K562 (cell line): ENCODE data around the gene FAM114A2. TPM values are rescaled to one million over a fixed set of nuclear protein-coding genes. Genes with fewer than 3 reads are reported as not detected.

ENCODE experiments used
- ATAC-seq: fragments of 200-7000 bp; cut with Tn5 transposase; 3 replicates; pipeline ENCODE4 v1.9.1; 2020; ENCODE audit warnings: moderate library complexity
- BruUV-seq: library from RNA; stranded (reverse); fragments of 400-500 nt; replicated peaks from 2 replicates; lab custom pipeline; 2021; lab: Mats Ljungman, UMichigan
- CTCF ChIA-PET: fragments of 300-600 bp; formaldehyde crosslinking; extraction: SDS; loops from one replicate; lab custom pipeline; 2021; ENCODE audit warnings: low intra/inter-chr PET ratio; lab: Yijun Ruan, JAX
- POLR2A ChIA-PET: fragments of 300-600, 350-650 bp; sonication (Branson Sonifier 250); formaldehyde crosslinking; extraction: SDS; loops from one replicate; lab custom pipeline; 2021; ENCODE audit warnings: antibody characterized with exemption, inconsistent platforms; lab: Yijun Ruan, JAX
- DNase-seq, 4 experiments: peaks; one replicate each; pipeline versions ENCODE4 v3.0.0 to v3.0.0-alpha.2; 2011 to 2018; ENCODE audit warnings: low spot score in 3 of 4, mixed read lengths in 3 of 4; ENCODE audit errors: extremely low read depth in 1 of 4
- FAIRE-seq: peaks from 2 replicates; lab custom pipeline; 2011; peaks lifted over from hg19 to GRCh38; lab: Jason Lieb, UNC
- H2AFZ ChIP-seq: 2 replicates; pipeline ENCODE4 v1.6.0; 2011; ENCODE audit warnings: low read depth, low read length, control low read depth, inconsistent platforms
- H3K27ac ChIP-seq: fragments of 200-600 bp; 3 replicates; pipeline ENCODE4 v1.8.0; 2011; ENCODE audit warnings: low read depth, mild to moderate bottlenecking, control low read depth, inconsistent platforms, low read length, moderate library complexity, mixed read lengths; ENCODE audit errors: extremely low read depth
- H3K27me3 ChIP-seq, 2 experiments: fragments of 300-600 bp in 1 of 2; 2 replicates in 1 of 2; 3 replicates in 1 of 2; pipeline versions ENCODE4 v1.6.0 to v1.8.0; 2011; ENCODE audit warnings: inconsistent platforms in 2 of 2, low read length in 2 of 2, mild to moderate bottlenecking in 1 of 2, mixed read lengths in 1 of 2, moderate library complexity in 1 of 2; ENCODE audit not compliant: control insufficient read depth in 2 of 2, insufficient read depth in 2 of 2
- H3K36me3 ChIP-seq: fragments of 300-600 bp; 3 replicates; pipeline ENCODE4 v1.8.0; 2011; ENCODE audit warnings: mild to moderate bottlenecking, low read length, inconsistent platforms; ENCODE audit not compliant: control insufficient read depth, insufficient read depth
- H3K4me1 ChIP-seq, 2 experiments: fragments of 200-600 bp in 1 of 2; replicated peaks in 1 of 2; 2 replicates in 1 of 2; 3 replicates in 1 of 2; pipeline versions ENCODE4 v1.5.1 to v1.8.0; 2011; ENCODE audit warnings: inconsistent platforms in 2 of 2, low read length in 2 of 2, mild to moderate bottlenecking in 1 of 2, mixed read lengths in 1 of 2, moderate library complexity in 1 of 2; ENCODE audit not compliant: control insufficient read depth in 2 of 2, insufficient read depth in 2 of 2
- H3K4me2 ChIP-seq: 2 replicates; pipeline ENCODE4 v1.6.1; 2011; ENCODE audit warnings: low read length, control low read depth, inconsistent platforms, mixed read lengths; ENCODE audit not compliant: insufficient read depth
- H3K4me3 ChIP-seq: fragments of 200-600 bp; sonication (generic), shearing (Covaris generic); 2 replicates; pipeline ENCODE4 v1.5.1; 2016; ENCODE audit warnings: control low read depth, inconsistent platforms
- H3K79me2 ChIP-seq: fragments of 200-600 bp; 3 replicates; pipeline ENCODE4 v1.8.0; 2011; ENCODE audit warnings: low read length, inconsistent platforms; ENCODE audit not compliant: control insufficient read depth, insufficient read depth
- H3K9ac ChIP-seq, 2 experiments: 2 replicates each; pipeline versions ENCODE4 v1.6.0 to v1.6.1; 2011; ENCODE audit warnings: low read depth in 2 of 2, low read length in 2 of 2, control low read depth in 1 of 2, inconsistent platforms in 1 of 2, mild to moderate bottlenecking in 1 of 2, mixed read lengths in 1 of 2; ENCODE audit not compliant: insufficient read depth in 1 of 2
- H3K9me1 ChIP-seq: one replicate; pipeline ENCODE4 v1.6.0; 2011; ENCODE audit warnings: inconsistent platforms, mild to moderate bottlenecking, low read length, moderate library complexity; ENCODE audit not compliant: control insufficient read depth, insufficient read depth
- H3K9me3 ChIP-seq: replicated peaks from 2 replicates; pipeline ENCODE4 v1.5.1; 2011; ENCODE audit warnings: low read depth, low read length, inconsistent platforms; ENCODE audit not compliant: control insufficient read depth, insufficient read depth
- H4K20me1 ChIP-seq: replicated peaks from 2 replicates; pipeline ENCODE4 v1.6.1; 2011; ENCODE audit warnings: low read length, inconsistent platforms, mixed read lengths; ENCODE audit not compliant: control insufficient read depth, insufficient read depth
- ARID3A ChIP-seq: IDR thresholded peaks from 2 replicates; pipeline ENCODE4 v1.6.1; 2012; ENCODE audit warnings: low read depth, low read length, improper control_type of control experiment, borderline replicate concordance
- CCNT2 ChIP-seq: IDR thresholded peaks from 2 replicates; pipeline ENCODE4 v1.6.1; 2011; ENCODE audit warnings: borderline replicate concordance, low read depth, mild to moderate bottlenecking, moderate library complexity, mixed read lengths, low read length; ENCODE audit not compliant: insufficient read length; ENCODE audit errors: extremely low read depth
- CXXC5 ChIP-seq: fragments of 250-450 bp; sonication (Bioruptor Pico); IDR thresholded peaks from 2 replicates; pipeline ENCODE4 v1.8.0; 2022; ENCODE audit warnings: inconsistent platforms, mild to moderate bottlenecking, moderate library complexity
- EP300 ChIP-seq: IDR thresholded peaks from 2 replicates; pipeline ENCODE4 v1.6.1; 2012; ENCODE audit warnings: low read length, improper control_type of control experiment
- FOS ChIP-seq: IDR thresholded peaks from 3 replicates; pipeline ENCODE4 v1.6.1; 2011; ENCODE audit not compliant: insufficient read length; ENCODE audit errors: extremely low read depth
- HNRNPUL1 ChIP-seq: fragments of 200-400 bp; formaldehyde crosslinking; IDR thresholded peaks from 2 replicates; pipeline ENCODE4 v1.6.1; 2017; ENCODE audit warnings: low read length
- L3MBTL2 ChIP-seq: fragments of 450-650 bp; IDR thresholded peaks from 2 replicates; pipeline ENCODE4 v1.6.1; 2016; ENCODE audit warnings: mild to moderate bottlenecking, moderate library complexity
- MLX ChIP-seq, 2 experiments: fragments of 450-650 bp in 1 of 2; sonication (generic) in 1 of 2; formaldehyde crosslinking; conservative IDR thresholded peaks; 2 replicates each; pipeline versions ENCODE4 v1.4.0 to v1.8.1; 2020 to 2022; ENCODE audit warnings: mild to moderate bottlenecking in 1 of 2, missing genetic modification reagents in 1 of 2
- NR3C1 ChIP-seq: sonication (generic); formaldehyde crosslinking; IDR thresholded peaks from 2 replicates; pipeline ENCODE4 v1.8.1; 2022; ENCODE audit warnings: missing genetic modification reagents
- SUPT5H ChIP-seq: fragments of 450-650 bp; IDR thresholded peaks from 2 replicates; pipeline ENCODE4 v1.6.1; 2016
- TGIF2 ChIP-seq: sonication (generic); formaldehyde crosslinking; IDR thresholded peaks from 2 replicates; pipeline ENCODE4 v1.8.1; 2022; ENCODE audit warnings: mild to moderate bottlenecking, missing genetic modification reagents, moderate library complexity
- ZFP30 ChIP-seq: fragments of 250-450 bp; sonication (Bioruptor Pico); IDR thresholded peaks from 2 replicates; pipeline ENCODE4 v1.8.0; 2022; ENCODE audit warnings: moderate library complexity, mild to moderate bottlenecking, inconsistent platforms, borderline replicate concordance
- ZNF512 ChIP-seq: IDR thresholded peaks from 2 replicates; pipeline ENCODE4 v1.6.1; 2016; ENCODE audit warnings: missing genetic modification characterization, missing compliant biosample characterization
- ZNF668 ChIP-seq: fragments of 250-450 bp; sonication (Bioruptor Pico); IDR thresholded peaks from 2 replicates; pipeline ENCODE4 v1.8.0; 2022; ENCODE audit warnings: mild to moderate bottlenecking, inconsistent platforms
- WGBS: fragments of 100-300 bp; shearing (Covaris generic); methylation state at CpG from one replicate; pipeline ENCODE4 v1.1.6; 2016; ENCODE audit warnings: low coverage, mixed read lengths; ENCODE audit not compliant: insufficient coverage; ENCODE audit errors: missing lambda C conversion rate; 5-methylcytosine and 5-hydroxymethylcytosine counted together
- in situ Hi-C: fragments of 300-500 bp; cut with MboI; formaldehyde crosslinking; loops from 4 replicates; pipeline ENCODE4 v1.15.0; 2018; ENCODE audit warnings: inconsistent platforms, mixed read lengths
- intact Hi-C: fragments of 100-400 bp; cut with micrococcal nuclease; formaldehyde crosslinking; loops from 2 replicates; pipeline ENCODE4 v1.14.2; 2022
- polyA plus RNA-seq, 8 experiments: library from polyadenylated mRNA; depleted of rRNA in 4 of 8; stranded (reverse) in 5 of 8; unstranded in 3 of 8; fragments of >200 nt; fragmentation: Nextera tagmentation in 2 of 8; fragmentation: Illumina TruSeq in 1 of 8; extraction: Ambion mirVana in 2 of 8; extraction: Trizol in 1 of 8; gene quantifications; 2 replicates each; pipeline versions ENCODE4 v1.2.1 to v1.2.3, GENCODE V29; 2011 to 2014; ENCODE audit warnings: inconsistent platforms in 1 of 8, missing spikeins in 1 of 8
- total RNA-seq, 7 experiments: library from RNA; depleted of rRNA in 6 of 7; stranded (reverse); fragments of >200 nt in 6 of 7; fragmentation: Illumina TruSeq in 2 of 7; extraction: Trizol in 2 of 7; gene quantifications; 2 replicates each; pipeline versions ENCODE4 v1.2.1 to v1.2.3, GENCODE V29; 2011 to 2021; ENCODE audit warnings: low replicate concordance in 1 of 7

The FAM114A2 gene
- total and polyA plus RNA-seq, 9 of the 15 experiments (the other 6 are each of a cell fraction or from before 2014, with no cell fraction given): 14.4 to 28.1 (median 21.2) TPM

- intact Hi-C loops (loop anchor here (1.0 to 10.0 kb wide), 7 partner anchors 98 to 570 kb away; no protein-coding TSS in a partner anchor), in situ Hi-C loops (loop anchor here (5.0 to 10.0 kb wide), 2 partner anchors 340 to 533 kb away; no protein-coding TSS in a partner anchor)
- no peak for DNase-seq
- no TSS peak for BruUV-seq
- ChIA-PET POLR2A (interaction anchor here (0.5 to 1.4 kb wide), 3 partner anchors 13 to 118 kb away, joined by 5 to 11 read pairs (median 6); no protein-coding TSS in a partner anchor), CTCF (interaction anchor here (0.6 to 2.1 kb wide), 5 partner anchors 108 to 566 kb away, joined by 3 to 13 read pairs (median 3); no protein-coding TSS in a partner anchor)
- 0 out of 2 replicates have a peak overlapping the region, but pooled peaks have one; percentile 22 for H2AFZ ChIP-seq
- H3K4me3 ChIP-seq: no peak overlapping the region
- no peak overlapping the region for H3K4me2 ChIP-seq
- no peaks in the 10 kb centered on the region; a peak in 1 of 5 replicates for H3K27me3 ChIP-seq
- H3K79me2 ChIP-seq: no peaks in the 10 kb centered on the region
- H4K20me1 ChIP-seq: no peaks in the 10 kb centered on the region
- H3K4me1 ChIP-seq: no peaks in the 10 kb centered on the region; a peak in 1 of 5 replicates
- peaks cover 3% of the 10 kb centered on the region for H3K9me1 ChIP-seq
- WGBS: 0% methylated on average over 2 of the region's 2 CpGs
- no peak for ATAC-seq
- H3K27ac ChIP-seq: no peak overlapping the region
- H3K9ac ChIP-seq: no peak overlapping the region
- no peaks in the 10 kb centered on the region for H3K9me3 ChIP-seq
- H3K36me3 ChIP-seq: no peaks in the 10 kb centered on the region
- FAIRE-seq: no peak
- no peak for TF ChIP-seq ZNF668
- no peak for TF ChIP-seq ARID3A
- TF ChIP-seq FOS: no peak
- TF ChIP-seq HNRNPUL1: no peak
- TF ChIP-seq ZFP30 (CRISPR knock-in tag): no peak
- TF ChIP-seq EP300: no peak
- no peak for TF ChIP-seq TGIF2 (CRISPR knock-in tag)
- no peak for TF ChIP-seq ZNF512 (tag)
- no peak for TF ChIP-seq CXXC5 (CRISPR knock-in tag)
- no peak for TF ChIP-seq SUPT5H
- TF ChIP-seq L3MBTL2: no peak
- TF ChIP-seq NR3C1: no peak
- TF ChIP-seq CCNT2: no peak
- no peak for TF ChIP-seq MLX (CRISPR knock-in tag; conservative IDR thresholded peaks at IDR 0.05)
These were observed 33.2 kb upstream of the FAM114A2 start for GRCh38 chr5:154071799-154072413.
